IMR-90 (cell line): ENCODE results near the gene CDK14.

ENCODE experiments used
- BHLHE40 ChIP-seq: fragments of 150-350 bp; IDR thresholded peaks from 2 replicates; pipeline ENCODE4 v1.6.1; 2016; ENCODE audit warnings: mild to moderate bottlenecking, low read depth, low read length
- CEBPB ChIP-seq: IDR thresholded peaks from 2 replicates; pipeline ENCODE4 v1.6.1; 2012; ENCODE audit warnings: low read depth, low read length, improper control_type of control experiment
- CTCF ChIP-seq: conservative IDR thresholded peaks from 2 replicates; pipeline ENCODE4 v1.5.1; 2012; ENCODE audit warnings: mild to moderate bottlenecking, low read depth, low read length, improper control_type of control experiment
- ELK1 ChIP-seq: fragments of 150-350 bp; IDR thresholded peaks from 2 replicates; pipeline ENCODE4 v1.6.1; 2016; ENCODE audit warnings: low read depth, mild to moderate bottlenecking, low read length, moderate library complexity, borderline replicate concordance
- MAZ ChIP-seq: IDR thresholded peaks from 2 replicates; pipeline ENCODE4 v1.6.1; 2012; ENCODE audit warnings: low read depth, mild to moderate bottlenecking, low read length, improper control_type of control experiment, moderate library complexity, borderline replicate concordance
- NFE2L2 ChIP-seq: fragments of 150-350 bp; IDR thresholded peaks from 2 replicates; pipeline ENCODE4 v1.6.1; 2016; ENCODE audit warnings: low read depth, mild to moderate bottlenecking, low read length
- POLR2A ChIP-seq: IDR thresholded peaks from 2 replicates; pipeline ENCODE4 v1.6.1; 2012; ENCODE audit warnings: mild to moderate bottlenecking, low read depth, low read length
- RAD21 ChIP-seq: IDR thresholded peaks from 2 replicates; pipeline ENCODE4 v1.6.1; 2012; ENCODE audit warnings: low read length, improper control_type of control experiment
- SMC3 ChIP-seq: fragments of 150-350 bp; IDR thresholded peaks from 2 replicates; pipeline ENCODE4 v1.6.1; 2016; ENCODE audit warnings: low read depth, mild to moderate bottlenecking, antibody characterized with exemption, low read length, moderate library complexity
- USF2 ChIP-seq: fragments of 150-350 bp; IDR thresholded peaks from 2 replicates; pipeline ENCODE4 v1.6.1; 2017; ENCODE audit warnings: mild to moderate bottlenecking, antibody characterized with exemption, low read length, low read depth

- no peak for TF ChIP-seq SMC3
- TF ChIP-seq USF2, result no peak
- no peak for TF ChIP-seq CTCF
- TF ChIP-seq POLR2A, result no peak
- TF ChIP-seq RAD21, result no peak
- TF ChIP-seq MAZ, result no peak
- TF ChIP-seq NFE2L2, result no peak
- TF ChIP-seq CEBPB, result no peak
- no peak for TF ChIP-seq BHLHE40
- no peak for TF ChIP-seq ELK1
Measured at GRCh38 chr7:91031757-91032156, 435.6 kb downstream of the CDK14 start.
